SJSA1 (cell line): ENCODE data around the gene SPRY1. TPM values are rescaled to one million over a fixed set of nuclear protein-coding genes. Genes with fewer than 3 reads are reported as not detected.

Experiments used
- DNase-seq, 2 experiments: peaks; one replicate each; pipeline ENCODE4 v3.0.0-alpha.2; 2015 to 2020; ENCODE audit warnings: low spot score in 2 of 2, low read depth in 1 of 2
- H3K27ac ChIP-seq: fragments of 250-450 bp; sonication (Bioruptor Pico); 2 replicates; pipeline ENCODE4 v1.5.1; 2020; ENCODE audit warnings: mild to moderate bottlenecking, moderate library complexity
- H3K27me3 ChIP-seq: fragments of 250-450 bp; sonication (Bioruptor Pico); replicated peaks from 2 replicates; pipeline ENCODE4 v1.5.1; 2020; ENCODE audit warnings: mild to moderate bottlenecking, moderate library complexity
- H3K36me3 ChIP-seq: fragments of 250-450 bp; sonication (Bioruptor Pico); 2 replicates; pipeline ENCODE4 v1.5.1; 2020; ENCODE audit warnings: mild to moderate bottlenecking
- H3K4me1 ChIP-seq: fragments of 250-450 bp; sonication (Bioruptor Pico); replicated peaks from 2 replicates; pipeline ENCODE4 v1.6.1; 2021; ENCODE audit warnings: mild to moderate bottlenecking
- H3K4me3 ChIP-seq: fragments of 250-450 bp; sonication (Bioruptor Pico); 2 replicates; pipeline ENCODE4 v1.5.1; 2020; ENCODE audit warnings: mild to moderate bottlenecking
- H3K9me3 ChIP-seq: fragments of 250-450 bp; sonication (Bioruptor Pico); replicated peaks from 2 replicates; pipeline ENCODE4 v1.5.1; 2020; ENCODE audit warnings: mild to moderate bottlenecking
- total RNA-seq: library from RNA; depleted of rRNA; stranded (reverse); fragments of >200 nt; shearing (Covaris generic); gene quantifications from 2 replicates; pipeline ENCODE4 v1.2.3, GENCODE V29; 2014; rRNA removed

Gene SPRY1, protein sequence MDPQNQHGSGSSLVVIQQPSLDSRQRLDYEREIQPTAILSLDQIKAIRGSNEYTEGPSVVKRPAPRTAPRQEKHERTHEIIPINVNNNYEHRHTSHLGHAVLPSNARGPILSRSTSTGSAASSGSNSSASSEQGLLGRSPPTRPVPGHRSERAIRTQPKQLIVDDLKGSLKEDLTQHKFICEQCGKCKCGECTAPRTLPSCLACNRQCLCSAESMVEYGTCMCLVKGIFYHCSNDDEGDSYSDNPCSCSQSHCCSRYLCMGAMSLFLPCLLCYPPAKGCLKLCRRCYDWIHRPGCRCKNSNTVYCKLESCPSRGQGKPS
- 0.06 and 2.7 TPM in 2 replicates for total RNA-seq

- Histone ChIP-seq H3K36me3 (no peaks in the 10 kb centered on the region), H3K4me3 (peak within 1 kb of the TSS; percentile 63), H3K27ac (no peak within 1 kb of the TSS), H3K4me1 (peaks cover 11% of the 10 kb centered on the region), H3K9me3 (no peaks in the 10 kb centered on the region), H3K27me3 (no peaks in the 10 kb centered on the region)
- peak; percentile 57 to 80 for DNase-seq
Observed at GRCh38 chr4:123396307-123397143, at the start of gene SPRY1. Gene SPRY1 (plus strand): TSS chr4:123396795. CDS start chr4:123401592, 4,797 bp downstream.

- Histone ChIP-seq H3K4me3 (no peak overlapping the region), H3K9me3 (no peaks in the 10 kb centered on the region), H3K36me3 (no peaks in the 10 kb centered on the region), H3K4me1 (no peaks in the 10 kb centered on the region), H3K27ac (no peak overlapping the region), H3K27me3 (no peaks in the 10 kb centered on the region)
- no peak for DNase-seq
Observed at GRCh38 chr4:123346951-123347350, 49.6 kb upstream of the SPRY1 start.

DNA sequence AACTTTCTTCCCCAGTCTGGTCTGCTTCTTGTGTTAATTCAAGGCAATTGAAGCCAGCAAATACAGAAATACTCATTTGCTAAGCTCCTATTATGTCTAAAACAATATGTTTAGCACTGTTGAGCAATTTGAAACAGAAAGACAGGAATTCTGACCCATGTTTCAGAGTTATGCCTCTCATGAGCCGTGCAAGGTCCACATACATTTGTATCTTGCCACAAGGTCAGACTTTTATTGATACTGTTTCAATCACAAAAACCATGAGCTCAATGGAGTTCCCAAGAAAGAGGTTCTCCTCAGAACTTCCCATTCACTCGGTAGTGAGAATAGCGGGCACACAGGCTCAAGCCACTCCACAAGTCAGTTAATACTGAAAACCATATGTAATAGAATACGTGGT is 47.6 kb upstream of the SPRY1 start:
- DNase-seq: no peak
- Histone ChIP-seq H3K4me1 (peaks cover 3% of the 10 kb centered on the region; the same call in 1 of the 2 replicates), H3K27me3 (no peaks in the 10 kb centered on the region), H3K4me3 (no peak overlapping the region), H3K36me3 (no peaks in the 10 kb centered on the region), H3K27ac (no peak overlapping the region), H3K9me3 (no peaks in the 10 kb centered on the region)

DNA sequence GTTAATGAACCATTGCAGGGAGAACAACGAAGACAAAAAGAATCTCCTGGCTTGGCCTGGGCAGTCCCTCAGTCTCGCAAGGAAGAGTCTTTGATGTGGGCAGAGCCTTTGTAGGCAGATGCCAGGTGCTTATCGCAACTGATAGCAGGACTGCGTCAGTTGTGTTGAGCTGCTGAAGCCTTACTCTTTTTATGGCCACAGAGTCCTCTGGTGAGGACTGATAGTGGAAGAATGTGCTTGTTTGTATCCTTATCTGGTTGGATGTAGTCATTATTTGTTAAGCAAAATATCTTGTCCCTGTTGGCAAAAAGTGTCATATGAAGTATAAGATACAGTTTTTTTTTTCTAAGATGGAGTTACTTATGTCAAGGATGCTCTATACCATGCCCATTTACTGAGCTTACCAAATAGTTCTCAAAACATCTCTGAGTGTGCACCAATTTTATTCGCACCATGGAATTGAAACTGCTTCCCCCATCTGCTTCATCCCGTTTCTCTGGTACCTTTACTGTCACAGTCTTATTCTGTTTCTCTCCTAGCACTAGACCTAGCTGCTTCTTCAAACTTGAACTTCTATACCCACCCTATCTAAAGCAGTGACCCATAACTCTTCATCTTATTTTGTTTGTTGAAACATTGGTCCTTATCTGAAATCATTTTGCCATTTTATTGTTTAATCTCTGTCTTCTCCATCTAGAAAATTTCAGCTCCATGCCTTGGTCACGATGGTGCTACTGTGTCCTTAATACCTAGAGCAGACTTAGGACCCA is 47.0 kb upstream of the SPRY1 start:
- no peak overlapping the region for H3K27ac ChIP-seq
- DNase-seq: no peak
- peaks cover 3% of the 10 kb centered on the region; the same call in 1 of the 2 replicates for H3K4me1 ChIP-seq
- no peak overlapping the region for H3K4me3 ChIP-seq
- no peaks in the 10 kb centered on the region for H3K36me3 ChIP-seq
- no peaks in the 10 kb centered on the region for H3K27me3 ChIP-seq
- H3K9me3 ChIP-seq: no peaks in the 10 kb centered on the region

DNA sequence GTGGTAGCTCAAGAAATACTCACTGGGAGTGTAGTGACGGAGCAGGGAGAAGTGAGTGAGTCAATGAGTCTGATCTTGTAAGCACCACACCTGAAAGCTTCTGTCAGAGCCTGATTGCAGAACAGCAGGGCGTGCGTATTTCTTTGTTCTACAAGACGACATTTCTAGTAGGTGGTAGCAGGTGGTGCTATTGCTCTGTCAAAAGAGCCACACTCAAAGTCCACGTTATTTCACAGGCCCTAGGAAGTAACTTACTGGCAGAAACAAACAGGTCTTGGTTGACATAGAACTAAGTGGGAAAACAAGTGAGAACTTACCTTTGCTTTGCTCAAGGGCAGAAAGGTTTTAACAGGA is 46.4 kb upstream of the SPRY1 start:
- Histone ChIP-seq H3K27me3 (no peaks in the 10 kb centered on the region), H3K4me1 (peaks cover 3% of the 10 kb centered on the region; the same call in 1 of the 2 replicates), H3K9me3 (no peaks in the 10 kb centered on the region), H3K36me3 (no peaks in the 10 kb centered on the region), H3K4me3 (no peak overlapping the region), H3K27ac (no peak overlapping the region)
- no peak for DNase-seq

DNA sequence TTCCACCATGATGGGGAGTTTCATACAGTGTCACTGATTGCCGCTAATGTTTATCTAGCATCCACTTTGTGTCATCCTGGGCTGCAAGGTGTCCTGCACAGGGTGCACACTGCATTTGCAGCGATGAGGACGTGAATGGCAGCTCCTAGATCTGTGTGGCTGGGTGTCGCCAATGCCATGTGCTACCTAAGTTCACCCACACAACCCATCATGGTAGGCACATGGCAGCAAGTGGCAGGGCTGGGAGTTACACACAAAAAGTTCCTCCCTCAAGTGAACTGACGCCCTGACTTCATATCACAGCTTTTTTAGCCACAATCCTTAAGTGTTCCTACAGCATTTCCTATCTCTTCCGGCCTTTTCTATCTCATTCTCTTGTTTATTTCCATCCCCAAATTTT is 45.9 kb upstream of the SPRY1 start:
- Histone ChIP-seq H3K4me1 (peaks cover 3% of the 10 kb centered on the region; the same call in 1 of the 2 replicates), H3K27me3 (no peaks in the 10 kb centered on the region), H3K36me3 (no peaks in the 10 kb centered on the region), H3K4me3 (no peak overlapping the region), H3K27ac (no peak overlapping the region), H3K9me3 (no peaks in the 10 kb centered on the region)
- DNase-seq: no peak

DNA sequence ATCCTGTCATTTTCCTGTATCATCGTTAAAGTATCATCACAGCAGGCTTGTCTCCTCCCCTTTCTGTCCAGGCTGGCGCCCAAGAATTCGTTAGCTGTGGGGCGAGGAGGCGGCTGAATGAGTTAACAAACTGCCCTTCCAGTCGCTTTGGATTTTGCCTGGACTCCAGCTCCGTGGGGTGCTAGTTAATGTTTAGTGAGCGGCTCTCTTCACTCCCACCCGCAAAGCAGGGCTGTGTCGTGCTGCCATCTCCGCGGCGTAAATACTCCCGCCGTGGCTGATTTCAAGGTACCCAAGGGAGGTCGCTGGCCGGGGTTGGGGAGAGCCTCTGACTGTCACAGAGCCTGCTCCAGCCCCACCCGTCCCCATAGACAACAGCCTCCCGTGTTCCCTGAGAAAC is 44.9 kb upstream of the SPRY1 start:
- H3K9me3 ChIP-seq: no peaks in the 10 kb centered on the region
- no peak for DNase-seq
- H3K27me3 ChIP-seq: no peaks in the 10 kb centered on the region
- no peak overlapping the region for H3K4me3 ChIP-seq
- H3K27ac ChIP-seq: no peak overlapping the region
- H3K4me1 ChIP-seq: peaks cover 3% of the 10 kb centered on the region; the same call in 1 of the 2 replicates
- H3K36me3 ChIP-seq: no peaks in the 10 kb centered on the region

- no peaks in the 10 kb centered on the region for H3K9me3 ChIP-seq
- no peaks in the 10 kb centered on the region for H3K27me3 ChIP-seq
- peak in 1 of 2 experiments; percentile 29 for DNase-seq
- H3K4me1 ChIP-seq: peaks cover 3% of the 10 kb centered on the region; the same call in 1 of the 2 replicates
- no peak overlapping the region for H3K27ac ChIP-seq
- no peak overlapping the region for H3K4me3 ChIP-seq
- no peaks in the 10 kb centered on the region for H3K36me3 ChIP-seq
Observed at GRCh38 chr4:123352240-123352945, 44.2 kb upstream of the SPRY1 start.

DNA sequence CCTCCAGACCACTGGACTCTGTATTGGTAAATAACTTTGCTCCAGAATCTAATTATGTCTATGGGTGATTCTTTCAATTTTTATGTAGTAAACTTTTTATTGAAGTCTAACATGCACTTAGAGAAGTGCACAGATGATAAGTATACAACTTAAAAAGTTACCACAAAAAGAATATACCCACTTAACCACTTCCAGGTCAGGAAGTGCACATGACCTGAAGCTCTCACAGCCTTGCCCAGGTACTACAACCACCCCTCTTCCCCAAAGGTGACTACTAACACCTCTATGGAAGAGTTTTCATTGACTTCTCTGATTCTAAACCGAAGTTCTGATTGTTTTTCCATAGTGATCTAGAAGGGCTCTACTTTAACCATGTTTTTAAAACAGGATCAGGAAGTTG is 43.6 kb upstream of the SPRY1 start:
- Histone ChIP-seq H3K9me3 (no peaks in the 10 kb centered on the region), H3K4me3 (no peak overlapping the region), H3K27me3 (no peaks in the 10 kb centered on the region), H3K4me1 (peaks cover 3% of the 10 kb centered on the region; the same call in 1 of the 2 replicates), H3K27ac (no peak overlapping the region), H3K36me3 (no peaks in the 10 kb centered on the region)
- no peak for DNase-seq

DNA sequence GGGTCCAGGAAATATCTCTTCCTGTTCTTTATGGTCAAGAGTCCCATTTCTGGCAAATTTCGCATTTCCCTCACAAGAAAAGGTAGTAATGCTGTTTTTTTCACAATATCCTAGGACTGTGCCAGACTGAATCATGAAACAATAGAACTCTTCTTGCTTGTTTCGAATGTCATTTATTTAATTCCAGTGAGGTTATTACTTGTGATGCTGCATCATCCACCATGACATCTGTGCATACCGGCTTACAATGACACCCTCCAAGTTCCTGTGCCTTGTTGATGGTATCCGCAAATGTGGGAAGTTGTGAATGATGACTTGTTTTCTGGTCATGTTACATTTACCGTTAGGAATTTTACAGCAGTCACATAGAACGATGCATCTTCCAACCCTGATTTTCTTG is 42.9 kb upstream of the SPRY1 start:
- Histone ChIP-seq H3K27me3 (no peaks in the 10 kb centered on the region), H3K9me3 (no peaks in the 10 kb centered on the region), H3K36me3 (no peaks in the 10 kb centered on the region), H3K27ac (no peak overlapping the region), H3K4me1 (peaks cover 3% of the 10 kb centered on the region; the same call in 1 of the 2 replicates), H3K4me3 (no peak overlapping the region)
- no peak for DNase-seq

DNA sequence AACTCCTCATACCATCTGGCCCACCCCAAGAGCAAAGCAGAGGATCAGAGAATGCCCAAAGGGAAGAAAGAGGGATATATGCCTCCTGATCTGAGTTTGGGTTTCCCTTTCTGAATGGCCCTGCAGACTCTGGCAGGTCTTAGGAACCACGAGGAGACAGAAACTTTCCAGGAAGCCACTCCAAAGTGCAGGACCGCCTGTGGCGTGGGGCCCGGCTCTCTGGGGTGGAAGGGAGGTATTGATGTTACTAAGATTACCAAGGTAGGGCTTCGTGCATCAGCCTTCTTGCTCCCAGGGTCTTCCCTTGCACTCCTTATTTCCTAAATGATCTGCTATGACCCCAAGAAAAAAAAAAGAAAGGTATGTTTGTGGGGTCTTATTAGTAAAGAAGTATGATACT is 41.9 kb upstream of the SPRY1 start:
- H3K36me3 ChIP-seq: no peaks in the 10 kb centered on the region
- H3K4me3 ChIP-seq: no peak overlapping the region
- DNase-seq: no peak
- no peaks in the 10 kb centered on the region for H3K27me3 ChIP-seq
- H3K4me1 ChIP-seq: peaks cover 3% of the 10 kb centered on the region; the same call in 1 of the 2 replicates
- no peaks in the 10 kb centered on the region for H3K9me3 ChIP-seq
- H3K27ac ChIP-seq: no peak overlapping the region

GRCh38 chr4:123356921-123357320 is 39.7 kb upstream of the SPRY1 start:
- no peak overlapping the region for H3K4me3 ChIP-seq
- H3K9me3 ChIP-seq: no peaks in the 10 kb centered on the region
- H3K27me3 ChIP-seq: no peaks in the 10 kb centered on the region
- no peak overlapping the region for H3K27ac ChIP-seq
- no peak for DNase-seq
- H3K36me3 ChIP-seq: no peaks in the 10 kb centered on the region
- H3K4me1 ChIP-seq: peaks cover 18% of the 10 kb centered on the region
